GM08714 (cell line): ENCODE measurements around the gene RNGTT.
"Not testable (repeated sequence)": the region's sequence is repeated elsewhere in the genome, so short reads cannot be mapped to it uniquely, and the experiment has no call there.

Source experiments
- H3K4me3 ChIP-seq: fragments of 200-500 bp; sonication (Bioruptor generic); 2 replicates; pipeline ENCODE4 v1.5.1; 2014; ENCODE audit warnings: mild to moderate bottlenecking, low read length, inconsistent platforms
- ZNF274 ChIP-seq: IDR thresholded peaks from 2 replicates; pipeline ENCODE4 v1.6.1; 2012; ENCODE audit warnings: mild to moderate bottlenecking, low read depth, low read length

The RNGTT gene

GRCh38 chr6:88984606-88985005 is 21.2 kb upstream of the RNGTT start:
- TF ChIP-seq ZNF274 = no peak
- H3K4me3 ChIP-seq = no peak overlapping the region

- no peak overlapping the region for H3K4me3 ChIP-seq
- no peak for TF ChIP-seq ZNF274
Observed at GRCh38 chr6:88984152-88984551, 20.7 kb upstream of the RNGTT start.

GRCh38 chr6:88983532-88983931 is 20.1 kb upstream of the RNGTT start:
- H3K4me3 ChIP-seq = no peak overlapping the region
- no peak for TF ChIP-seq ZNF274

GRCh38 chr6:88983129-88983528 is 19.7 kb upstream of the RNGTT start:
- H3K4me3 ChIP-seq = not testable (repeated sequence)

- TF ChIP-seq ZNF274 = no peak
- no peak overlapping the region for H3K4me3 ChIP-seq
Observed at GRCh38 chr6:88982720-88983119, 19.3 kb upstream of the RNGTT start.

- TF ChIP-seq ZNF274 = no peak
- H3K4me3 ChIP-seq = no peak overlapping the region
Observed at GRCh38 chr6:88975369-88975768, 12.0 kb upstream of the RNGTT start.

GRCh38 chr6:88972504-88973423 is 9.3 kb upstream of the RNGTT start:
- no peak for TF ChIP-seq ZNF274
- H3K4me3 ChIP-seq = no peak overlapping the region

- no peak for TF ChIP-seq ZNF274
- no peak overlapping the region for H3K4me3 ChIP-seq
Observed at GRCh38 chr6:88970301-88970700, 6.9 kb upstream of the RNGTT start.

GRCh38 chr6:88969255-88969654 is 5.8 kb upstream of the RNGTT start:
- not testable (repeated sequence) for H3K4me3 ChIP-seq

GRCh38 chr6:88967891-88968290 is 4.5 kb upstream of the RNGTT start:
- H3K4me3 ChIP-seq = no peak overlapping the region
- TF ChIP-seq ZNF274 = no peak

- no peak overlapping the region for H3K4me3 ChIP-seq
- no peak for TF ChIP-seq ZNF274
Observed at GRCh38 chr6:88965691-88966090, 2.3 kb upstream of the RNGTT start.

GRCh38 chr6:88964509-88964908 is 1.1 kb upstream of the RNGTT start:
- H3K4me3 ChIP-seq = peak overlapping the region; percentile 98
- TF ChIP-seq ZNF274 = no peak

GRCh38 chr6:88958842-88959241 is 4.6 kb downstream of the RNGTT start:
- H3K4me3 ChIP-seq = no peak overlapping the region

GRCh38 chr6:88953550-88954386 is 9.7 kb downstream of the RNGTT start:
- no peak for TF ChIP-seq ZNF274

More at GRCh38 chr6:88958842-88959241, 4.6 kb downstream of the RNGTT start:
- no peak for TF ChIP-seq ZNF274

More at GRCh38 chr6:88953550-88954386, 9.7 kb downstream of the RNGTT start:
- no peak overlapping the region for H3K4me3 ChIP-seq
